Activated CD4-positive, CD25-positive, alpha-beta regulatory T cell treated with anti-CD3 and anti-CD28 coated beads, Interleukin-2, amount 50 U/mL, for 16 hours (primary cell): Measurements from ENCODE around the gene ZNF581.

ENCODE experiments used
- DNase-seq: peaks from one replicate; pipeline ENCODE4 v3.0.0-alpha.2; 2020; ENCODE audit warnings: low read depth, low spot score

ZNF581 gene

DNA sequence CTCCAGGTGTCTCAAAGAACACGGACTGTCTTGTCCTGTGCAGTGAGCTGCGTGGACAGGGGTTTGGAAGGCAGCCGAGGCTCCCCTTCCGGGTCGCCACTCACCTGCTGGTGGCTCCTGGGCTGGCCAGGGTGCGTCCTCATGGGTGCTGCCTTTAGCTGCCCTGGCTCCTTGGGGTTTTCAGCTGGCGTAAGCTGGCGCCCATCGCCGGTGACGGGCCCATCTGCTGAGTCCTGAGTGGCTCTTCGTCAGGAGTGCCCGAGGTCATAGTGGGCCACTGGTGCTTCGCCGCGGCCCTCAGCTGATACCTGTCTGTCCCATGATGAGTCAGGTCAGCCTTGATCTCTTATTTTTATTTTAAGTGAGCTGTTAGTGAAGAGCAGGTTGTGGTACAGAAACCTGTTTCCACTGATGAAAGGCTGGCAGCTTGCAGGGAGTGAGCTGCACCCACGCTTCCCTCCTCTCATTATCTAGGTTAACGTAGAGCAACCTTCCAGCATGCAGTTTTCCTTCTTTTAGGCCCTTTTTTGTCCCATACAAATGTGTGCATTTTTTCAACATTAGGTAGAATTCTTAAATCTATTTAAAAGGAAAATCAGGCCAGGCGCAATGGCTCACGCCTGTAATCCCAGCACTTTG is 50.0 kb downstream of the ZNF581 start:
- no peak for DNase-seq

DNA sequence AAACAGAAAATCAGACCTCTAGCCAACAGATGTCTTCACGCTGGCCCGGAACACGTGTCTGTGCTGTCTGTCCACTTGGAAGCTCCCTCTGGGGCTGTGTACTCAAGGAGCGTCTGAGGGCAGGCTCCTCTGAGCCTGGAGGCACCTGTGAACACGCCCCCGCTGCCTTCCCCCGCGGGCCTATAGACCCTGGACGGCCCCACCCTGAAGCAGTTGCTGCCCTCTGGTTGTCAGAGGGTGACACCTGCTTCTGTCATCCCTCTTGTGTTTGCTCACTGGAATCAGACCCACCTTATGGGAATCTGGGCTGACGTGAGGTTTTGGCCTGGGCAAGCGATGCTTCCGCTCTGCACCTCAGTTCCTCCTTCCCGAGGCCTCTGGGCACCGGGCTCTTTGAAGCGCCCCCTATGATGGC is 50.8 kb downstream of the ZNF581 start:
- no peak for DNase-seq

DNA sequence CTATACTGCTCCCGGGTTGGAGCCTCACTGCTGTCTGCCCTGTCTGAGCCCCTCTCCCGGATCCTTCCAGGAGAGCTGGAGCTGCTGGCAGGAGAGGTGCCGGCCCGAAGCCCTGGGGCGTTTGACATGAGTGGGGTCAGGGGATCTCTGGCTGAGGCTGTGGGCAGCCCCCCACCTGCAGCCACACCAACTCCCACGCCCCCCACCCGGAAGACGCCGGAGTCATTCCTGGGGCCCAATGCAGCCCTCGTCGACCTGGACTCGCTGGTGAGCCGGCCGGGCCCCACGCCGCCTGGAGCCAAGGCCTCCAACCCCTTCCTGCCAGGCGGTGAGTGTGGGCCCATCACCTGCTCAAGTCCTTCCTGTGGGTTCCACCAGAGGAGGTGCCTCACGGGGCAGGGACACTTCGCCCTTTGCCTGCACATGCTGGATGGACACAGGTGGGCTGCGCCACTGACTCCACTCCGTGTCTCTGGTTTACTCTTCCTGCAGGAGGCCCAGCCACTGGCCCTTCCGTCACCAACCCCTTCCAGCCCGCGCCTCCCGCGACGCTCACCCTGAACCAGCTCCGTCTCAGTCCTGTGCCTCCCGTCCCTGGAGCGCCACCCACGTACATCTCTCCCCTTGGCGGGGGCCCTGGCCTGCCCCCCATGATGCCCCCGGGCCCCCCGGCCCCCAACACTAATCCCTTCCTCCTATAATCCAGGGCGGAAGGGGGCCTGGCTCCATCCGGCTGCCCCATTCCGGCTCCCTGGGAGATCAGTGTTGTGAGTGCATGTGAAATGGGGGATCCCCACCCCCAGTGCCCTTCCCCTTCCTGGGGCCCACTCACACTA is 51.4 kb downstream of the ZNF581 start:
- DNase-seq: no peak
